ENCODE data around the gene KRT9. TPM values are rescaled to one million over a fixed set of nuclear protein-coding genes. Genes with fewer than 3 reads are reported as not detected.

The KRT9 gene
- total and polyA plus RNA-seq, 7 experiments from 2014 or later = not detected

DNA sequence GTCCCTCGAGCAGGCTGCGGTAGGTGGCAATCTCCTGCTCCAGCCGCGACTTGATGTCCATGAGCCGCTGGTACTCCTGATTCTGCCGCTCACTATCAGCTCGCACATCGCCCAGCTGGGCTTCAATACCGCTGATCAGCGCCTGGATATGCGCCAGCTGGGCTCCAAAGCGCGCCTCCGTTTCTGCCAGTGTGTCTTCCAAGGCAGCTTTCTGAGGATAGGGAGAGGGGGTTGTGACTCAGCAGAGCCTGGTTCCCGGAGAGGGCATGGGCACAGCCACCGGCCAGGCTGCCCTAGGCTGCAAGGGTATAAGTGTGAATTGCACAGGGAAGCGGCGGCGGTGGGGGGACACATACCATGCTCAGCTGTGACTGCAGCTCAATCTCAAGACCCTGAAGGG is 48.1 kb downstream of the KRT9 start:
- peaks cover 0 to 11% (median 4%) of the 10 kb centered on the region in 7 donors for H3K4me1 Mint-ChIP-seq
- Histone ChIP-seq H3K27me3 (ENCODE audit: control insufficient read depth in 2 of 2, insufficient read depth in 2 of 2, low read length in 2 of 2) (peaks cover 0 to 15% of the 10 kb centered on the region in 2 donors), H3K4me3 (ENCODE audit: low read length) (no peak overlapping the region), H3K27ac (ENCODE audit: low read depth, low read length) (no peak overlapping the region), H3K9me3 (ENCODE audit: control insufficient read depth in 2 of 3, low read length in 3 of 3) (no peaks in the 10 kb centered on the region), H3K36me3 (ENCODE audit: control insufficient read depth in 2 of 3, insufficient read depth in 3 of 3, low read length in 3 of 3) (no peaks in the 10 kb centered on the region), H3K4me1 (ENCODE audit: control insufficient read depth in 2 of 2, insufficient read depth in 2 of 2, low read length in 2 of 2) (peaks cover 0 to 4% of the 10 kb centered on the region in 2 donors)
- DNase-seq = no peak
- no peaks in the 10 kb centered on the region for H3K36me3 Mint-ChIP-seq
- no peak for ATAC-seq
- H3K9me3 Mint-ChIP-seq = no peaks in the 10 kb centered on the region
- ChIA-PET POLR2A (no interaction called here), CTCF (no interaction called here)
- peaks cover 14 to 32% (median 20%) of the 10 kb centered on the region in 5 donors for H3K27me3 Mint-ChIP-seq
- H3K4me3 Mint-ChIP-seq = no peak overlapping the region
- intact Hi-C loops (cut with micrococcal nuclease) = no loop called here
- peak overlapping the region in 1 of 9 donors; percentile 26 for H3K27ac Mint-ChIP-seq

DNA sequence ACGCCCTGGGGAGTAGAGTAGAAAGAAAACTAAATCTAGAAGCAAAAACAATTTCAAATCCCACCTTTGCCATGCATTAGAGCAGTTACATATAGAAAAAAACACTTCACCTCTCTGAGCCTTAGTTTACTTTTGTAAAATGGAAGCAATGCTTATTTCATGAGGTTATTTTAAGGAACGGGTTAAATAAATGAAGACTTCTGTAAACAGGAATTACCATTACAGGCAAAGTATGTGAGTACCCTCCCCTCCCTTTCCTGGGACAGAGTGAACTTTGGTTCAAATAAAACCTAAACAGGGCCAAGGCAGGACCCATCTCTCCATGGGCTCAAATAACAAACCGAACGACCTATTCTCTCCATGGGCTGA is 48.6 kb downstream of the KRT9 start:
- POLR2A ChIA-PET = no interaction called here

DNA sequence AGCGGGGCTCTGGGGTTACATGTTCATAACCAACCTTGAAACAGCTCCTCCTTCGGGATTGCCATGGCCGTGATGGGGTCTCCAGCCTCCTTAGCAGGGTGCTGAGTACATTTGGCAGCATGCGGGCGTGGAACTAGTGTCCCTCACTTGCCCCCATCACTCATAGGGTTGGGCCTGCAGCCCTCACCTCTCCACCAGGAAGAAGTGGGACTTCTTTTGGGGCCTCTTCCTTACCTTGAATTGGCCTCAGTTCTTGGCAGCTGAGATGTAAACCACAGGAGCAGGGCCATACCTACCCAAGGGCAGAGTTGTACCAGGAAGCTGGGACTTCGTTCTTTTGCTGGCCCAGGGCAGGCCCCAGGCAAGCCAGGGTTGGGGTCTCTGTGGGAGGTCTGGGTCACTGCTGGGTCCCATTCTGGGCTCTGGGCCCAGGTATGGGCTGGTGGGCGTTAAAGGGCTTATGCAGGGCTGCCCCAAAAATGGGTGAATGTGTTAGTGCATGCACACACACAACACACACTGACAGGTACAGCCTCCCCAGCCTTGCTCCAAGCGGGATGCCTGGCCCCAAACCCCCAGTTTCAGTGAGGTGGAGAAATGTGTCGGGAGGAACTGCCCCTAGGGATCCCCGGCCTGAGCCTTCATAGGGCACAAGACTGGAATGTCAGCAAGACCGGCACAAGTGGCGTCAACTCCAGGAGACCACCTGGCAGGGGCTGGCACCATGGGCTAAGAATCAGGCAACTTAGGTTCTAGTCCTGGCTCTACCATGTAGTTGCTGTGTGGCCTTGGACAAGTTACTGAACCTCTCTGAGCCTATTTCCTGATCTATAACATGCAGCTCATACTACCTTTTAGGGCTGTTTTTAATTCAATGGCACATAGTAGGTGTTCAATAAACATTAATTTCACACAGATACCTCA is 49.3 kb downstream of the KRT9 start:
- DNase-seq (no peak), ATAC-seq (no peak)
- ChIA-PET CTCF (no interaction called here), POLR2A (no interaction called here)
- H3K36me3 Mint-ChIP-seq = no peaks in the 10 kb centered on the region
- peaks cover 0 to 5% (median 0%) of the 10 kb centered on the region in 7 donors for H3K4me1 Mint-ChIP-seq
- peaks cover 8 to 21% (median 10%) of the 10 kb centered on the region in 5 donors for H3K27me3 Mint-ChIP-seq
- Histone ChIP-seq H3K27me3 (ENCODE audit: control insufficient read depth in 2 of 2, insufficient read depth in 2 of 2, low read length in 2 of 2) (peaks cover 0 to 9% of the 10 kb centered on the region in 2 donors), H3K36me3 (ENCODE audit: control insufficient read depth in 2 of 3, insufficient read depth in 3 of 3, low read length in 3 of 3) (no peaks in the 10 kb centered on the region), H3K4me1 (ENCODE audit: control insufficient read depth in 2 of 2, insufficient read depth in 2 of 2, low read length in 2 of 2) (no peaks in the 10 kb centered on the region), H3K27ac (ENCODE audit: low read depth, low read length) (no peak overlapping the region), H3K9me3 (ENCODE audit: control insufficient read depth in 2 of 3, low read length in 3 of 3) (no peaks in the 10 kb centered on the region), H3K4me3 (ENCODE audit: low read length) (no peak overlapping the region)
- H3K4me3 Mint-ChIP-seq = no peak overlapping the region
- no peak overlapping the region for H3K27ac Mint-ChIP-seq
- intact Hi-C loops (cut with micrococcal nuclease) = no loop called here
- H3K9me3 Mint-ChIP-seq = peaks cover 0 to under 1% (median 0%) of the 10 kb centered on the region in 11 donors

More for the DNA sequence above, 48.6 kb downstream of the KRT9 start:
- DNase-seq (no peak), ATAC-seq (no peak)
- peaks cover 0 to 6% (median 0%) of the 10 kb centered on the region in 7 donors for H3K4me1 Mint-ChIP-seq
- Histone ChIP-seq H3K36me3 (ENCODE audit: control insufficient read depth in 2 of 3, insufficient read depth in 3 of 3, low read length in 3 of 3) (no peaks in the 10 kb centered on the region), H3K9me3 (ENCODE audit: control insufficient read depth in 2 of 3, low read length in 3 of 3) (no peaks in the 10 kb centered on the region), H3K4me3 (ENCODE audit: low read length) (no peak overlapping the region), H3K27me3 (ENCODE audit: control insufficient read depth in 2 of 2, insufficient read depth in 2 of 2, low read length in 2 of 2) (peaks cover 0 to 15% of the 10 kb centered on the region in 2 donors), H3K4me1 (ENCODE audit: control insufficient read depth in 2 of 2, insufficient read depth in 2 of 2, low read length in 2 of 2) (peaks cover 0 to under 1% of the 10 kb centered on the region in 2 donors), H3K27ac (ENCODE audit: low read depth, low read length) (no peak overlapping the region)
- CTCF ChIA-PET = no interaction called here
- intact Hi-C loops (cut with micrococcal nuclease) = no loop called here
- H3K27ac Mint-ChIP-seq = no peak overlapping the region
- H3K9me3 Mint-ChIP-seq = no peaks in the 10 kb centered on the region
- H3K36me3 Mint-ChIP-seq = no peaks in the 10 kb centered on the region
- H3K4me3 Mint-ChIP-seq = no peak overlapping the region
- peaks cover 8 to 26% (median 14%) of the 10 kb centered on the region in 5 donors for H3K27me3 Mint-ChIP-seq

DNA sequence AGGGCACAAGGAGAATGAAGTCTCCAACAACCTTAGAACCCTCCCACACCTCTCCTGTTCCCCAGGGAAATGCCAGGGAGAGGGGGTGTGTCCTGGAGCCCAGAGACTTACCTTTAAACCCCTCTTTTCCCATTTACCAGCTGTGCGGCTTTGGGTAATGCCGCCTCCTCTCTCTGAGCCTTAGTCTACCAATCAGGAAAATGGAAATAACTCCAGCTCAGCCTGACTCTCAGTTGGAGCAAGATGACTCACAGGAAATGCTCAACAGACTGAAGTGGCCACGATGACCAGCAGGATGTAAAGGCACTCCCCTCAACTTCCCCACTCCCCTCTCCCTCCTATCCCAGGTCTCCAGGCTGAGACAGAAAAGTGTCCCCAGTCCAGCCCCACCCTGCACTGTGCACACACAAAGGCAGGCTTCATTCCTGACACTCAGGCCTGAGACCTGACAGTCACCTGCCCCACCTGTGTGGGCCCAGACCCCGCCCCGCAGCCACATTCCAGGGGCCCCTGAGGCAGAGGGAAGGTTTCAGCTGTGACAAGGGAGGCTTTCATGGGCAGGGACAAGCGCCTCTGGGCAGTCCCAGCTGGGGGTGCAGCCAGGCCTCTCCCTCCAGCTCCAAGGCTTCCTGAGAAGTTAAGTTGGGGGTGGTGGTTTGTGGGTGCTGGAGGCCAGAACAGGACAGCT is 50.1 kb downstream of the KRT9 start:
- POLR2A ChIA-PET = no interaction called here
- Histone ChIP-seq H3K36me3 (ENCODE audit: control insufficient read depth in 2 of 3, insufficient read depth in 3 of 3, low read length in 3 of 3) (no peaks in the 10 kb centered on the region), H3K27me3 (ENCODE audit: control insufficient read depth in 2 of 2, insufficient read depth in 2 of 2, low read length in 2 of 2) (peaks cover 0 to under 1% of the 10 kb centered on the region in 2 donors), H3K9me3 (ENCODE audit: control insufficient read depth in 2 of 3, low read length in 3 of 3) (no peaks in the 10 kb centered on the region), H3K27ac (ENCODE audit: low read depth, low read length) (no peak overlapping the region), H3K4me3 (ENCODE audit: low read length) (no peak overlapping the region), H3K4me1 (ENCODE audit: control insufficient read depth in 2 of 2, insufficient read depth in 2 of 2, low read length in 2 of 2) (no peaks in the 10 kb centered on the region)
- Mint-ChIP-seq H3K4me3 (no peak overlapping the region), H3K27ac (no peak overlapping the region), H3K9me3 (peaks cover 0 to 2% (median 0%) of the 10 kb centered on the region in 11 donors), H3K4me1 (peaks cover 0 to 3% (median 0%) of the 10 kb centered on the region in 7 donors), H3K36me3 (no peaks in the 10 kb centered on the region), H3K27me3 (peaks cover under 1 to 12% (median 1%) of the 10 kb centered on the region in 5 donors)
- intact Hi-C loops (cut with micrococcal nuclease) = no loop called here
- CTCF ChIA-PET = no interaction called here
- DNase-seq (no peak), ATAC-seq (no peak)

DNA sequence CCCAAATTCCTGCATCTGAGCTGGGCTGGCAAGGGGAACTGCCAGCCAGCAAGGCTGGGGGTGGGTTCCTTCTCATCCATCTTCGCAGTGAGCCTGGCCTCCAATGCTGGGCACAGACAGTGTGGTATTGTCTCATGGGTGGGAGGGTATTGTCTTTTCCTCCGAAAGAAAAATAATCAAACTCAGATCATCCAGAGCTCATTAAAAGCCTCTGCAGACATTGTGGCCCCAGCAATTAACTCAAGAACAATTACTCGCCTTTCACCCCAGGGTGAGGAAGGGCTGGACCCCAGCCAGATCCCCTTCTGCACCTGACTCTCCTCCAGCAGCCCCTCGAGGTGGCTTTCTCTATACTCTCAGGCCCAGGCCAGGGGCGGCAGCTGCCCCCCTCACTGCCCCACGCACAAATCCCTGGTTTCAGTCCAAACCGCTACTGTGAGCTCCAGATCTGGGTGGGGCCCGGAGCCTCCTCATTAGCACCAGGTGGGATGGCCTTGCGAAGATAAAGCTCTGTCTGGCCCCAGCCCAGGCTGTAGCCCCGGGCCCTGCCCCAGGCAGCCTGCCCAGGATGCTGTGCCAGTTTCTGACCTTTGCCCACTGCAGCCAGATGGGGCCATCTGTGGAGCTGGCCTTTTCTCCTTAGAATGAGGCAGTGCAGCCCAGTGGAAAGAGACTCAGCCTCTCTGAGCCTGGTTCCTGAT is 50.9 kb downstream of the KRT9 start:
- no peaks in the 10 kb centered on the region for H3K9me3 ChIP-seq (ENCODE audit: control insufficient read depth in 2 of 3, low read length in 3 of 3)

DNA sequence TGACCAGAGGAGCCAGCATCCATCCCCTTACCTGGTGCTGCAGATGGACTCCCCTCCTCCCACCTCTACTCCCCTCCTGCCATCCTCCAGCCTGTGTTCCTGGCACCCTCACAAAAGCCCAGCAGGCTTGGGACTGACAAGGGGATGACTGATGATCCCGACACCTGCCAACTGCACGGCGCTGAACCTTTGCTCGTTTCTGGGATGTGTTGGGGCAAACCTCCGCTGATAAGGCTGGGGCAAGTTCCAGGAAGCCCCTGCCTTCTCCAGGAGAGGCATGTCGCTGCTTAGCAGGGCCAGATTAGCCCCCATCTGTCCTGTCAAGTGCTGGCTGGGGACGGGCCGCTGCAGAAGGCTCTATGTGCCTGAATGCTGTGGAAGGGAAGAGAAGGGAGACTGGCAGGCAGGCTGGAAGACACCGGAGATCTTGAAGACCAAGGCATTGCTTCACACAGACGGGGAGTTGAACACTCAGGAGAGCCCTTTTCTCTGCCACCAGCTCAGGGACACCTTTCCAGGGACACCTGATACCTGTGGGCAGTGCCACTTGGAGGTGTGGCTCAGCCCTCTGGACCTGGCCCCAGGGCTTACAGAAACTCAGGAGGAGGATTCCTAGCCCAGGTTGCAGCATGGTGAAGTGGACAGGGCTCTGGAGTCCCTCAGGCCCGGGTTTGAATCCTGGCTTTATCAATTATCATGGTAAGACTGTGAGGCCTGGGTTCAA is 52.2 kb downstream of the KRT9 start:
- no peaks in the 10 kb centered on the region for H3K9me3 ChIP-seq (ENCODE audit: control insufficient read depth in 2 of 3, low read length in 3 of 3)
- no peak overlapping the region for H3K27ac ChIP-seq (ENCODE audit: low read depth, low read length)
- no peaks in the 10 kb centered on the region for H3K36me3 ChIP-seq (ENCODE audit: control insufficient read depth in 2 of 3, insufficient read depth in 3 of 3, low read length in 3 of 3)
- H3K9me3 Mint-ChIP-seq = peaks cover 0 to 2% (median 0%) of the 10 kb centered on the region in 11 donors
- POLR2A ChIA-PET = no interaction called here
- no peak overlapping the region for H3K4me3 ChIP-seq (ENCODE audit: low read length)
- ATAC-seq = no peak
- H3K4me1 ChIP-seq (ENCODE audit: control insufficient read depth in 2 of 2, insufficient read depth in 2 of 2, low read length in 2 of 2) = no peaks in the 10 kb centered on the region
- intact Hi-C loops (cut with micrococcal nuclease) = no loop called here
- H3K36me3 Mint-ChIP-seq = no peaks in the 10 kb centered on the region
- no peaks in the 10 kb centered on the region for H3K27me3 Mint-ChIP-seq
- H3K27me3 ChIP-seq (ENCODE audit: control insufficient read depth in 2 of 2, insufficient read depth in 2 of 2, low read length in 2 of 2) = no peaks in the 10 kb centered on the region
- no peak overlapping the region for H3K4me3 Mint-ChIP-seq
- DNase-seq = no peak
- H3K4me1 Mint-ChIP-seq = peaks cover 0 to 2% (median 0%) of the 10 kb centered on the region in 7 donors
- CTCF ChIA-PET = no interaction called here
- H3K27ac Mint-ChIP-seq = no peak overlapping the region

More for the DNA sequence above, 50.9 kb downstream of the KRT9 start:
- Histone ChIP-seq H3K36me3 (ENCODE audit: control insufficient read depth in 2 of 3, insufficient read depth in 3 of 3, low read length in 3 of 3) (no peaks in the 10 kb centered on the region), H3K4me1 (ENCODE audit: control insufficient read depth in 2 of 2, insufficient read depth in 2 of 2, low read length in 2 of 2) (no peaks in the 10 kb centered on the region), H3K4me3 (ENCODE audit: low read length) (no peak overlapping the region), H3K27ac (ENCODE audit: low read depth, low read length) (no peak overlapping the region), H3K27me3 (ENCODE audit: control insufficient read depth in 2 of 2, insufficient read depth in 2 of 2, low read length in 2 of 2) (no peaks in the 10 kb centered on the region)
- no peak overlapping the region for H3K4me3 Mint-ChIP-seq
- no peak overlapping the region for H3K27ac Mint-ChIP-seq
- H3K27me3 Mint-ChIP-seq = peaks cover 0 to 7% (median 0%) of the 10 kb centered on the region in 5 donors
- peaks cover 0 to 2% (median 0%) of the 10 kb centered on the region in 11 donors for H3K9me3 Mint-ChIP-seq
- ATAC-seq (no peak), DNase-seq (no peak)
- intact Hi-C loops (cut with micrococcal nuclease) = no loop called here
- ChIA-PET CTCF (no interaction called here), POLR2A (no interaction called here)
- H3K36me3 Mint-ChIP-seq = no peaks in the 10 kb centered on the region
- H3K4me1 Mint-ChIP-seq = peaks cover 0 to 3% (median 0%) of the 10 kb centered on the region in 7 donors
